ENCODE data around the gene MARCO.
"Not testable (repeated sequence)": the region's sequence is repeated elsewhere in the genome, so short reads cannot be mapped to it uniquely, and the experiment has no call there.

MARCO gene

GRCh38 chr2:118978064-118978463 lies 36.1 kb downstream of the MARCO start:
- no peak for DNase-seq

- DNase-seq = no peak
Observed at GRCh38 chr2:118979152-118979861, 37.3 kb downstream of the MARCO start.

- DNase-seq = no peak
Observed at GRCh38 chr2:118980022-118980421, 38.0 kb downstream of the MARCO start.

- no peak for DNase-seq
Observed at GRCh38 chr2:118980573-118980972, 38.6 kb downstream of the MARCO start.

GRCh38 chr2:118981632-118982031 lies 39.6 kb downstream of the MARCO start:
- no peak for DNase-seq

- no peak for DNase-seq
Observed at GRCh38 chr2:118982039-118982438, 40.0 kb downstream of the MARCO start.

GRCh38 chr2:118983133-118983532 lies 41.1 kb downstream of the MARCO start:
- DNase-seq = no peak

- no peak for DNase-seq
Observed at GRCh38 chr2:118983915-118984314, 41.9 kb downstream of the MARCO start.

- DNase-seq = no peak
Observed at GRCh38 chr2:118986738-118987137, 44.7 kb downstream of the MARCO start.

- DNase-seq = no peak
Observed at GRCh38 chr2:118987886-118988285, 45.9 kb downstream of the MARCO start.

- DNase-seq = no peak
Observed at GRCh38 chr2:118988706-118989105, 46.7 kb downstream of the MARCO start.

GRCh38 chr2:118989481-118989880 lies 47.5 kb downstream of the MARCO start:
- DNase-seq = no peak

- no peak for DNase-seq
Observed at GRCh38 chr2:118990757-118991545, 49.0 kb downstream of the MARCO start.

GRCh38 chr2:118991554-118991953 lies 49.6 kb downstream of the MARCO start:
- DNase-seq = no peak

- DNase-seq = no peak
Observed at GRCh38 chr2:118992740-118993391, 50.9 kb downstream of the MARCO start.

- no peak for DNase-seq
Observed at GRCh38 chr2:118993392-118993752, 51.4 kb downstream of the MARCO start.

- no peak for DNase-seq
Observed at GRCh38 chr2:118994172-118994700, 52.2 kb downstream of the MARCO start.

GRCh38 chr2:118994778-118995177 lies 52.8 kb downstream of the MARCO start:
- no peak for DNase-seq

GRCh38 chr2:119003856-119004255 lies 61.9 kb downstream of the MARCO start:
- DNase-seq = not testable (repeated sequence)

GRCh38 chr2:119004602-119005001 lies 62.6 kb downstream of the MARCO start:
- DNase-seq = no peak

- DNase-seq = no peak
Observed at GRCh38 chr2:119005051-119005450, 63.1 kb downstream of the MARCO start.

- no peak for DNase-seq
Observed at GRCh38 chr2:119005555-119005954, 63.6 kb downstream of the MARCO start.

- DNase-seq = no peak
Observed at GRCh38 chr2:119006441-119006840, 64.4 kb downstream of the MARCO start.

GRCh38 chr2:119008108-119008507 lies 66.1 kb downstream of the MARCO start:
- no peak for DNase-seq
